Gastroesophageal sphincter (tissue), 3 donors: ENCODE results near the gene DNAH9.

Source experiments
- EP300 ChIP-seq: sonication (generic); formaldehyde crosslinking; IDR thresholded peaks from one replicate; pipeline ENCODE4 v1.6.1; 2017; ENCODE audit warnings: antibody characterized with exemption, mild to moderate bottlenecking
- POLR2AphosphoS5 ChIP-seq: sonication (generic); formaldehyde crosslinking; IDR thresholded peaks from one replicate; pipeline ENCODE4 v1.6.1; 2017; ENCODE audit warnings: antibody characterized with exemption
- TF ChIP-seq, protein P1 (sequence below), 4 experiments: fragments of 200-600 bp in 2 of 4; fragments of 450-650 bp in 2 of 4; sonication (generic) in 1 of 4; IDR thresholded peaks; one replicate each; pipeline ENCODE4 v1.5.1; 2017 to 2019; ENCODE audit warnings: antibody characterized with exemption in 4 of 4, mild to moderate bottlenecking in 2 of 4, moderate library complexity in 2 of 4

- TF ChIP-seq, protein P1, sequence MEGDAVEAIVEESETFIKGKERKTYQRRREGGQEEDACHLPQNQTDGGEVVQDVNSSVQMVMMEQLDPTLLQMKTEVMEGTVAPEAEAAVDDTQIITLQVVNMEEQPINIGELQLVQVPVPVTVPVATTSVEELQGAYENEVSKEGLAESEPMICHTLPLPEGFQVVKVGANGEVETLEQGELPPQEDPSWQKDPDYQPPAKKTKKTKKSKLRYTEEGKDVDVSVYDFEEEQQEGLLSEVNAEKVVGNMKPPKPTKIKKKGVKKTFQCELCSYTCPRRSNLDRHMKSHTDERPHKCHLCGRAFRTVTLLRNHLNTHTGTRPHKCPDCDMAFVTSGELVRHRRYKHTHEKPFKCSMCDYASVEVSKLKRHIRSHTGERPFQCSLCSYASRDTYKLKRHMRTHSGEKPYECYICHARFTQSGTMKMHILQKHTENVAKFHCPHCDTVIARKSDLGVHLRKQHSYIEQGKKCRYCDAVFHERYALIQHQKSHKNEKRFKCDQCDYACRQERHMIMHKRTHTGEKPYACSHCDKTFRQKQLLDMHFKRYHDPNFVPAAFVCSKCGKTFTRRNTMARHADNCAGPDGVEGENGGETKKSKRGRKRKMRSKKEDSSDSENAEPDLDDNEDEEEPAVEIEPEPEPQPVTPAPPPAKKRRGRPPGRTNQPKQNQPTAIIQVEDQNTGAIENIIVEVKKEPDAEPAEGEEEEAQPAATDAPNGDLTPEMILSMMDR (IDR thresholded peaks at IDR 0.05) = no peak
- TF ChIP-seq POLR2AphosphoS5 = no peak
- TF ChIP-seq EP300 = no peak
These were observed 45.6 kb downstream of the DNAH9 start for GRCh38 chr17:11643851-11644250.
